Skeletal muscle satellite cell (primary cell): Measurements from ENCODE around the gene SIRT5.

Source experiments
- H3K27me3 ChIP-seq: 2 replicates; pipeline ENCODE4 v1.7.0; 2013; ENCODE audit warnings: low read length; ENCODE audit not compliant: control insufficient read depth, insufficient read depth
- H3K36me3 ChIP-seq: 2 replicates; pipeline ENCODE4 v1.7.0; 2013; ENCODE audit warnings: mild to moderate bottlenecking, control low read depth, low read length; ENCODE audit not compliant: insufficient read depth
- H3K4me1 ChIP-seq: 2 replicates; pipeline ENCODE4 v1.7.0; 2013; ENCODE audit warnings: low read length; ENCODE audit not compliant: control insufficient read depth, insufficient read depth
- H3K4me2 ChIP-seq: 2 replicates; pipeline ENCODE4 v1.7.0; 2013; ENCODE audit warnings: mild to moderate bottlenecking, low read length
- H3K4me3 ChIP-seq: 2 replicates; pipeline ENCODE4 v1.7.0; 2013; ENCODE audit warnings: low read length
- H3K9ac ChIP-seq: 2 replicates; pipeline ENCODE4 v1.7.0; 2013; ENCODE audit warnings: mild to moderate bottlenecking, low read depth, low read length, moderate library complexity
- H3K9me3 ChIP-seq: replicated peaks from 2 replicates; pipeline ENCODE4 v1.7.0; 2013; ENCODE audit warnings: mild to moderate bottlenecking, control low read depth, low read length

The SIRT5 gene

DNA sequence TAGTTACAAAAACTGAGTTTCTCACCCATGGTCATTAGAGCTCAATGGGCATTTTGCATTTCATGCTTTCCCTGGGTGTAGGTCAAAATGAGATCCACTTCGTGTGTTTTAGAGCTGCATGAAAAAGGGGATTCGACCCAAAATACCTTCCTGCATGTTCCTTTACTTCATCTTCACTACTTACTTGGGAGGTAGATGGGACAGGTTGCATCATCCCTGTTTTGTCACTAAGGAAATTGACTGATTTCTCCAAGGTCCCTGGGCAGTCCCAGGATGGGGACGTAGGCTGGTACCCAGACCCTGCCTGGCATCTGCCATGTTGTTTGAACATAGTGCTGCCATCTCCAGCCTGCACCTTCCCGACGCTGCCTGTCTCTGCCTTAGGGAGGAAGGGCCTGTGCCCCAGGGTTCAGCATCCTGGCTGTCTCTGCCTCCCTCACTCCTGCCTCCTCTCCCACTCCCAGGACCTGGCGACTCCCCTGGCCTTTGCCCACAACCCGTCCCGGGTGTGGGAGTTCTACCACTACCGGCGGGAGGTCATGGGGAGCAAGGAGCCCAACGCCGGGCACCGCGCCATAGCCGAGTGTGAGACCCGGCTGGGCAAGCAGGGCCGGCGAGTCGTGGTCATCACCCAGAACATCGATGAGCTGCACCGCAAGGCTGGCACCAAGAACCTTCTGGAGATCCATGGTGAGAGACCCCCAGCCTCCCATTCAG is 17.0 kb downstream of the SIRT5 start:
- no peaks in the 10 kb centered on the region for H3K27me3 ChIP-seq
- no peak overlapping the region for H3K4me2 ChIP-seq
- H3K36me3 ChIP-seq, result peaks cover 9% of the 10 kb centered on the region
- H3K4me3 ChIP-seq, result no peak overlapping the region
- no peaks in the 10 kb centered on the region for H3K9me3 ChIP-seq
- no peaks in the 10 kb centered on the region for H3K4me1 ChIP-seq
- no peak overlapping the region for H3K9ac ChIP-seq

DNA sequence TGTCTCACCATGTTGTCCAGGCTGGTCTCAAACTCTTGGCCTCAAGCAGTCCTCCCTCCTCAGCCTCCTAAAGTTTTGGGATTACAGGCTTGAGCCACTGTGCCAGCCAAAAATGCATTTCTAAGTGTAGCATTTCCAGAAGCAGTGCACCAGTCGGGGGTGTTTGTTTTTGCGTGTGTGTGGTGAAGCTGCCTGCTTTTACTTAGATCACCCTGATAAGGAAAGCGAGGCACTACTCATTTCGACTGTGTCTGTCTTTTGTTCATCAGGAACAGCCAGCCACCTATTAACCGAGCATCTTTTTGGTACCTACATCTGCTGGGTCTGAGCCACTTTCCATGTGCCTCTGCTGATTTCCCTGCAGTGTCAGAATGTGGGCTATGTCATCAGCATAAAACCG is 18.7 kb downstream of the SIRT5 start:
- H3K4me3 ChIP-seq, result no peak overlapping the region
- no peaks in the 10 kb centered on the region for H3K27me3 ChIP-seq
- peaks cover 4% of the 10 kb centered on the region for H3K36me3 ChIP-seq

DNA sequence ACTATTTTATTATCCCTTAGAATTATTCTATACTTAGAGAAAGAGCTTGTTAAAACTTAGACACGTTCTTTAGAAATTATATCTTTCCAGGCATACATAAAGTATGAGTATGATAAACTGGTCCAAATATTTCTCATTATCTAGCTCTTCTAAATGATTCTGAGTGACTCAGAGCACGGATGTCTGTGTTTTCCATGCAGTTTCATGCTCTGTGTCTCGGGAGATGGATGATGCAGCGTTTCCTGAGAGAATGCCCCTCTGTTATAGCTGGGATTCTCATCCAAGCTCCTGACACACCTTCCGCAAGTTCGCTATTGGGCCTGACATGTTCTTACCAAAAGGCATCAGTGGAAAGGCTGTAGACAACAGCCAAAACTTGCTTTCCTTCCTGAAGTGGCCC is 19.3 kb downstream of the SIRT5 start:
- Histone ChIP-seq H3K9me3 (no peaks in the 10 kb centered on the region), H3K4me1 (no peaks in the 10 kb centered on the region), H3K4me2 (no peak overlapping the region), H3K27me3 (no peaks in the 10 kb centered on the region), H3K4me3 (no peak overlapping the region), H3K36me3 (peaks cover 4% of the 10 kb centered on the region), H3K9ac (no peak overlapping the region)

More for the DNA sequence above, 18.7 kb downstream of the SIRT5 start:
- H3K4me1 ChIP-seq, result no peaks in the 10 kb centered on the region
- H3K9ac ChIP-seq, result no peak overlapping the region
- no peak overlapping the region for H3K4me2 ChIP-seq
- no peaks in the 10 kb centered on the region for H3K9me3 ChIP-seq

DNA sequence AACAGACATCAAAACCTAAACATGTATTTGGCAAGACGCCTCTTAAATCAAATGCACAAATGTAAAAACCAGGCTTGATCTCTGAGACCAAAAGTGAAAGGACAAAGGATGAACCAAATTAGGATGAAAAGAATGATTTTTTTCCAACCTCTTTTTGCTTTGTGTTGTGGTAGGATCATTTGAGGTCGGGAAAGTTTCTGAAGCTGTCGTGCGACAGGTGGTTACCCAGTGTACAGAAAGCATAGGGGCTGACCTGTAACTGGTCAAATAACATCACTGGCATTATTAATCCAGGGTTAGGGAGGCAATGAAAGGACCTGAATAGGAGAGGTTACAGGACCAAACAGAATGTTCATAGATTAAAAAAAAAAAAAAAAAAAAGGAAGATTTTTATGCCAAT is 22.7 kb downstream of the SIRT5 start:
- H3K4me2 ChIP-seq, result no peak overlapping the region
- no peaks in the 10 kb centered on the region for H3K27me3 ChIP-seq
- H3K36me3 ChIP-seq, result peaks cover 13% of the 10 kb centered on the region
- no peak overlapping the region for H3K9ac ChIP-seq
- no peak overlapping the region for H3K4me3 ChIP-seq
- H3K4me1 ChIP-seq, result no peaks in the 10 kb centered on the region
- H3K9me3 ChIP-seq, result no peaks in the 10 kb centered on the region

DNA sequence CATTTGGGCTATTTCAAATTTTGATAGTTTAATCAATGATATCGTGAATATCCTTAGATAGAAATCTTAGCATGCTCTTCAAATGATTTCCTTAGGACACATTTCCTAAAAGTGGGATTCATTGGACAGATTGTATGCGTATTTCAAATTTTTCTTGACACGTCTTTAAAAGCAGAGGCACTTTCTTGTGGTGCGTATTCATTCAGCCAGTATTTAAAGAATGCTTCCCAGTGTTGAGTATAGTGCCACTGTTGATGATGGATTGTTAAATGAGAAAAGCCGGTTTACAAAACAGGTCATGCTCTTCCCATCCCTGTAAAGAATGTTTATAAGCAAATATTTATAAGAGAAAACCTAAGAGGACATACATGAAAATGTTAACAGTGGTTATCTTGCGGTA is 25.6 kb downstream of the SIRT5 start:
- Histone ChIP-seq H3K9me3 (no peaks in the 10 kb centered on the region), H3K4me1 (no peaks in the 10 kb centered on the region), H3K4me3 (no peak overlapping the region), H3K4me2 (no peak overlapping the region), H3K36me3 (peaks cover 13% of the 10 kb centered on the region), H3K27me3 (no peaks in the 10 kb centered on the region), H3K9ac (no peak overlapping the region)

DNA sequence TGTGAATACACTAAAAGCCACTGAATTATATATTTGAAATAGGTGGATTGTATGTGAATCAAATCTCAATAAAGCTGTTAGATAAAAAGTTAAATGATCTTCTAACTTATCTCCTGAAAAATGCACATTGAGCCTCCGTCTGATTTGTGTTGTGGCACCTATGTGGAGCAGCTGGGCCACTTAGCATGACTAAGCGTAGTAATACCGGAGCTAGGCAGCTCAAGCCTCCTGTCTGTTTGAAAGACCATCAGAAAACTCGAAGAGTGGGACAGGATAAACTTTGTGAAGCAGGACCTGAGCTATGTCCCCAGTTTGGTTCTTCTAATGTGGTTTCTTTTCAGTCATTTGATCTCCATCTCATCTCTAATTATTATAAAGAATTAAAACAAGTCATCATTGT is 29.7 kb downstream of the SIRT5 start:
- no peaks in the 10 kb centered on the region for H3K4me1 ChIP-seq
- no peaks in the 10 kb centered on the region for H3K27me3 ChIP-seq
- no peak overlapping the region for H3K4me3 ChIP-seq
- no peak overlapping the region for H3K4me2 ChIP-seq
- no peak overlapping the region for H3K9ac ChIP-seq
- no peaks in the 10 kb centered on the region for H3K9me3 ChIP-seq
- peaks cover 22% of the 10 kb centered on the region for H3K36me3 ChIP-seq

DNA sequence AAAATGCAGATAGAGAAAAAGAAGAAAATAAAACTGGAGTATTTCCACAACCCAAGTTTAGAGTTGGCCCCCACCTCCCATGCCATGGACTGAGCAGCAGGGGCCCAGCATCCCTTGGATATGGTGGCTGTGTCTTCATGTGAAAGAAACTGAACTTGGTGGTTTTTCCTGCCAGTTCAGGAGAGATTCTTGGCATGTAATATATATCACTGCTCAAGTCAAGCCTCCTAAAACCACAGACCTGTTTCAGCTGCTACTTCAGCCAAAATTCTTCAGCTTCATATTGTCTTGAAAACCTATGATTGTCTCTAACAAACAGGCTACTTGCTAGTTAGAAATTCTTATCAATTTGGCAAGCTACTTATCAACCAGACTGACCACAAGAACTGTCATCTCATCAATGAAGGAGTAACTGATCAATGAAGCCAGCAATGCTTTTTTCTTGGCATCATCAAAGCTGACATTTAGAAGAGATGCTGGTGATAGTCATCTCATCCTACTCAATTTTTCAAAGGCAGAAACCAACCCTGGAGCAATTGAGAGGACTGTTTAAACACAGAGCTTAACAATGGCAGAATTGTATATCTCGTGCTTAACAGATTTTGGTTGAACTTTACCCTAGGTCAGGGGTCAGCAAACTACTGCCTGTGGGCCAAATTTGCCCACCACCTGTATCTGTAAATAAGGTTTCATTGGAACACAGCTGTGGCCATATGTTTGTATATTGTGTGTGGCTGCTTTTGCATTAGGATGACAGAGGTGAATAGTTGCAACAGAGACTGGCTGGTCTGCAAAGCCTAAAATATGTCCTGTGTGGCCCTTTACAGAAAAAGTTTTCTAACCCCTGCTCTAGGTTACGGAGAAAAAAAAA is 30.4 kb downstream of the SIRT5 start:
- no peaks in the 10 kb centered on the region for H3K27me3 ChIP-seq
- H3K4me1 ChIP-seq, result no peaks in the 10 kb centered on the region
- H3K9me3 ChIP-seq, result no peaks in the 10 kb centered on the region
- H3K4me2 ChIP-seq, result no peak overlapping the region
- no peak overlapping the region for H3K9ac ChIP-seq
- H3K4me3 ChIP-seq, result no peak overlapping the region
- peaks cover 22% of the 10 kb centered on the region for H3K36me3 ChIP-seq

DNA sequence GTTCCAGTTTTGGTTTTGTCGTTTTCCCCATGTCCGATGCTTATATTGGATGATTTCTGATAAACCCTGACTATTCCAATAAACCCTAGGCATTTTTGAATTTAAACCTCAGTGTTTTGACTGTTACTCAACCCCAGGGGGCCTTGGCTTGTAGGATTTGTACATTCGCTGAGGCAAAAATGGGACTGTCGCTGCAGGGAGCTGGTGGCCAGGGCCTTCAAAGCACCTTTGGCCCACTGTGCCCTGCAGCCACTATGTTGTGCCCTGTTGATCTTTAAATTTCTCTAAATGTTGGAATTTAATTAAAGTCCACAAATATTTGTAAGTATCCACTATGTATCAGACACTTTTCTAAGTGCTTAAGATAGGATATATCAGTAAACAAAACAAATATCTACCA is 31.2 kb downstream of the SIRT5 start:
- no peaks in the 10 kb centered on the region for H3K9me3 ChIP-seq
- no peak overlapping the region for H3K4me2 ChIP-seq
- H3K27me3 ChIP-seq, result no peaks in the 10 kb centered on the region
- H3K4me3 ChIP-seq, result no peak overlapping the region
- H3K36me3 ChIP-seq, result peaks cover 19% of the 10 kb centered on the region
- no peak overlapping the region for H3K9ac ChIP-seq
- H3K4me1 ChIP-seq, result no peaks in the 10 kb centered on the region

DNA sequence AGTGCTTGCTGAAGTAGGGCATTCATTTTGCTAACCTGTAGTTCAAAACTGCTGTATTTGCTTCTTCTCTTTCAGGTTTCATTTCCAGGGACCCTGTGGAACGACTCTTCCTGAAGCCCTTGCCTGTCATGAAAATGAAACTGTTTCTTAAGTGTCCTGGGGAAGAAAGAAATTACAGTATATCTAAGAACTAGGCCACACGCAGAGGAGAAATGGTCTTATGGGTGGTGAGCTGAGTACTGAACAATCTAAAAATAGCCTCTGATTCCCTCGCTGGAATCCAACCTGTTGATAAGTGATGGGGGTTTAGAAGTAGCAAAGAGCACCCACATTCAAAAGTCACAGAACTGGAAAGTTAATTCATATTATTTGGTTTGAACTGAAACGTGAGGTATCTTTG is 37.3 kb downstream of the SIRT5 start:
- H3K4me3 ChIP-seq, result no peak overlapping the region
- no peak overlapping the region for H3K4me2 ChIP-seq
- no peak overlapping the region for H3K9ac ChIP-seq
- H3K9me3 ChIP-seq, result no peaks in the 10 kb centered on the region
- H3K4me1 ChIP-seq, result peaks cover 16% of the 10 kb centered on the region
- H3K36me3 ChIP-seq, result peaks cover 5% of the 10 kb centered on the region
- no peaks in the 10 kb centered on the region for H3K27me3 ChIP-seq

DNA sequence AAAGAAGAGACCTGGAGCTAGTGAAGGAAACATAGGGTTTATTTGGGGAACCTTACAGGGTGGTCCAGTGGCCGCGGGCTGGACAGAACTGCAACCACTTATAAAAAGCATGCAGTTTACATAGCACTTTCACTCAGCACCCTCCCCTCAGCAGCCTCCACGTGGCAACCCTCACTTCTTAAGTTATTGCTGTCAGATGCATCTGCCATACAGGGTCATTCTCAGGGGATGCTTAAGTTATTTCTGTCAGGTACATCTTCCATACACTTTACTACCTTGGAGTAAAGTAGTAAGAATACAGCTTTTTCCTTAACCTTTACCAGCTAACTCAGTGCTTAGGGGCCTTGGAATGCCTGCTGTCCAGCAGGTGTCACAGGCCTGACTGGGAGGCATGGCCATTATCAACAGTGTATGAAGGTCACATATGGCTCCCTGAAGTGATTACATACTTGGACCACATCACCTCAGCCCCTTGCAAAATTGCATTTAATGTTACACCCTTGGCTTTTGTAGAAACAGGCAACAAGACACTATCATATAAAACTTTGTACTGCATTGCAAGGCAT is 38.7 kb downstream of the SIRT5 start:
- H3K9ac ChIP-seq, result no peak overlapping the region
- H3K4me1 ChIP-seq, result peaks cover 23% of the 10 kb centered on the region
- peak overlapping the region; percentile 98 for H3K4me2 ChIP-seq
- H3K36me3 ChIP-seq, result peaks cover 14% of the 10 kb centered on the region
- no peaks in the 10 kb centered on the region for H3K27me3 ChIP-seq
- no peak overlapping the region for H3K4me3 ChIP-seq
- no peaks in the 10 kb centered on the region for H3K9me3 ChIP-seq

DNA sequence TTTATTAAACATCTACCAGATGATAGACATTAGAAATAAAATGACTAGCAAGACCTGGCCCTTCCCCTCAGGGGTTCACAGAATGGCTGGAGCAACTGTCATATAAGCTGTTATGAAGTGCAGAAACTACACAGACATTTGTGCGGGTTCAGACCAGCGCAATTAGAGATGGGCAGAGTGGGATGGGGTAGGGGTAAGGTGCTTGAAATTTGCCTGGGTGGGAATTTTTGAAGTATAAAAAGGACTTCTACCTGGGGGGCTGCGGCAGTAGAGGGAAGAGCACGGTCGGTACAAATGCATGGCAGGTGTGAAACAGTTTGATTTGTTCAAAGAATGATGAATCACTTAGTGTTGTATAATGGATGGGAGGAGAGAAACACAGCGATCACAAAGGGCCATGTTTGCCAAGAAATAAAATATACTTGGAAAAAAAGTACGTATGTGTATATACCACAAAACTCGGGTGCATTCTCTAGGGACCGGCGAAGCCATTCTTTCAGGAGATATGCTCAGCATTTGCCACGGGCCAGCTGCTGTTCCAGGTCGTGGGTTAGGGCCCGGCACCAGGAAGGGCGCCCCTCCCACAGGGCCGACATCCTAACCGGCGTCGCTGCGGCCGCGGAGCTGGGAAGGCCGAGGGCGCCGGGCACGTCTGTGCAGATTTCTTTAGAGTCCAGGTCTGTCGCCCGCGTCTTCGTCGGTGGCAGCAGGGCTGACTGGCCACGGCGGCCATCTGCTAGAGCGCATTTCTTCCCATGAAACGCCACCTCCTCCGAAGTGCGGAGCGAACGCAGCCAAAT is 39.9 kb downstream of the SIRT5 start:
- Histone ChIP-seq H3K27me3 (no peaks in the 10 kb centered on the region), H3K4me3 (peak overlapping the region; percentile 90), H3K9me3 (no peaks in the 10 kb centered on the region), H3K36me3 (peaks cover 23% of the 10 kb centered on the region), H3K4me1 (peaks cover 23% of the 10 kb centered on the region), H3K4me2 (peak overlapping the region; percentile 98), H3K9ac (peak overlapping the region; percentile 94)
